ENCODE data around the gene ARL2.

ARL2 gene

DNA sequence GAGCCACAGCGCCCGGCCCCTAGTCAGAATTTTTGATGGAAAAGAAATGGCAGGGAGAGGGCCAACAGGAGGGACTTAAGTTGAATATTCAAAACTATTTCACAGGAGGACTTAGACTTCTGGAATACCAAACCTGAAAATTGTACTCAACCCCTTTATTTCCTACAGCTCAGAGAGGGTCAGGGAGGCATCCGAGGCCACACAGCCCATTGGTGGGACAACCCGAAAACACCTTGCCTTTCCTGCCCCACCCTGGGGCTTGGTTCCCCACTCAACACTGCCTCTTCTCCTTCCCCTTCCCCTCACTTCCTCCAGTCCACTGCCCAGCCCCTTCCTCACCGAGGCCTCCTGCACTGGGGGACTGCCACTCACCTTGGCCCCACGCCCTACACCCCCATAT is 43.0 kb downstream of the ARL2 start:
- Histone ChIP-seq H3K9ac (ENCODE audit: low read length) (no peak overlapping the region), H3K4me3 (ENCODE audit: low read length) (no peak overlapping the region), H2AFZ (ENCODE audit: low read length) (no peak overlapping the region), H3K9me2 (replicated peaks; ENCODE audit: insufficient read depth, low read length) (no peaks in the 10 kb centered on the region), H3K9me3 (replicated peaks; ENCODE audit: insufficient read depth, low read length) (no peaks in the 10 kb centered on the region), H4K20me1 (ENCODE audit: insufficient read depth, low read length) (no peaks in the 10 kb centered on the region), H3F3A (ENCODE audit: insufficient read depth, low read length) (peaks cover 11% of the 10 kb centered on the region), H3K36me3 (replicated peaks; ENCODE audit: insufficient read depth, low read length) (no peaks in the 10 kb centered on the region), H3K27me3 (replicated peaks; ENCODE audit: insufficient read depth, low read length) (no peaks in the 10 kb centered on the region), H3K27ac (ENCODE audit: low read length) (no peak overlapping the region), H3K4me2 (ENCODE audit: low read depth, low read length) (no peak overlapping the region), H3K79me2 (ENCODE audit: low read length) (no peaks in the 10 kb centered on the region), H3K4me1 (ENCODE audit: low read length) (peaks cover 30% of the 10 kb centered on the region)
- no peak for DNase-seq
- TF ChIP-seq, protein P1, sequence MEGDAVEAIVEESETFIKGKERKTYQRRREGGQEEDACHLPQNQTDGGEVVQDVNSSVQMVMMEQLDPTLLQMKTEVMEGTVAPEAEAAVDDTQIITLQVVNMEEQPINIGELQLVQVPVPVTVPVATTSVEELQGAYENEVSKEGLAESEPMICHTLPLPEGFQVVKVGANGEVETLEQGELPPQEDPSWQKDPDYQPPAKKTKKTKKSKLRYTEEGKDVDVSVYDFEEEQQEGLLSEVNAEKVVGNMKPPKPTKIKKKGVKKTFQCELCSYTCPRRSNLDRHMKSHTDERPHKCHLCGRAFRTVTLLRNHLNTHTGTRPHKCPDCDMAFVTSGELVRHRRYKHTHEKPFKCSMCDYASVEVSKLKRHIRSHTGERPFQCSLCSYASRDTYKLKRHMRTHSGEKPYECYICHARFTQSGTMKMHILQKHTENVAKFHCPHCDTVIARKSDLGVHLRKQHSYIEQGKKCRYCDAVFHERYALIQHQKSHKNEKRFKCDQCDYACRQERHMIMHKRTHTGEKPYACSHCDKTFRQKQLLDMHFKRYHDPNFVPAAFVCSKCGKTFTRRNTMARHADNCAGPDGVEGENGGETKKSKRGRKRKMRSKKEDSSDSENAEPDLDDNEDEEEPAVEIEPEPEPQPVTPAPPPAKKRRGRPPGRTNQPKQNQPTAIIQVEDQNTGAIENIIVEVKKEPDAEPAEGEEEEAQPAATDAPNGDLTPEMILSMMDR (IDR thresholded peaks at IDR 0.05; ENCODE audit: low read length), result no peak
- TF ChIP-seq EZH2phosphoT487 (IDR thresholded peaks at IDR 0.05; ENCODE audit: low read length), result no peak
- TF ChIP-seq EZH2 (optimal IDR thresholded peaks at IDR 0.05; ENCODE audit: low read depth, low read length), result no peak

DNA sequence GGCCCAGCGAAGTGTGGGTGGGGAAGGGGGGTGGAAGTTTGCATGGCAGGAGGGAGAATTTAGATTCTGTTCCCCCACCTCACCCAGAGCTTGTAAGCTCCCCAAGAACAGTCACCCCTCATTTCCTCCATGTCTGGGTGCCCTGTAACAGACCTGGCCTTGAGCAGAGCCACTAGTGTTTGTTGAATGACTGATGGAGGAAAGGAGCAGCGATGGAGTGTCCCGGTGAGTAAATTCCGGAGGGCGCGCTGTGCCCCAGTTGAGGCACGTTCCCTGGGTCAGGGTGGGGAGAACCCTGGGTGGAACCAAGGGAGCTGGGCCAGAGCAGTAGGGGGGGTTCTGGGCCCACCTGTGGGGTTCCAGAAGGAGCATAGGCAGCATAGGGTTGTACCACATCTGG is 43.6 kb downstream of the ARL2 start:
- Histone ChIP-seq H3K4me3 (ENCODE audit: low read length) (no peak overlapping the region), H2AFZ (ENCODE audit: low read length) (no peak overlapping the region), H3K4me1 (ENCODE audit: low read length) (peaks cover 33% of the 10 kb centered on the region), H3K27ac (ENCODE audit: low read length) (no peak overlapping the region), H3K27me3 (replicated peaks; ENCODE audit: insufficient read depth, low read length) (no peaks in the 10 kb centered on the region), H3F3A (ENCODE audit: insufficient read depth, low read length) (peaks cover 11% of the 10 kb centered on the region), H3K36me3 (replicated peaks; ENCODE audit: insufficient read depth, low read length) (no peaks in the 10 kb centered on the region), H3K4me2 (ENCODE audit: low read depth, low read length) (no peak overlapping the region), H3K9ac (ENCODE audit: low read length) (no peak overlapping the region), H3K79me2 (ENCODE audit: low read length) (no peaks in the 10 kb centered on the region), H3K9me3 (replicated peaks; ENCODE audit: insufficient read depth, low read length) (no peaks in the 10 kb centered on the region), H4K20me1 (ENCODE audit: insufficient read depth, low read length) (no peaks in the 10 kb centered on the region), H3K9me2 (replicated peaks; ENCODE audit: insufficient read depth, low read length) (no peaks in the 10 kb centered on the region)
- TF ChIP-seq EZH2 (optimal IDR thresholded peaks at IDR 0.05; ENCODE audit: low read depth, low read length) (no peak), EZH2phosphoT487 (IDR thresholded peaks at IDR 0.05; ENCODE audit: low read length) (no peak)
- TF ChIP-seq, protein P1 (IDR thresholded peaks at IDR 0.05; ENCODE audit: low read length), result no peak
- no peak for DNase-seq

DNA sequence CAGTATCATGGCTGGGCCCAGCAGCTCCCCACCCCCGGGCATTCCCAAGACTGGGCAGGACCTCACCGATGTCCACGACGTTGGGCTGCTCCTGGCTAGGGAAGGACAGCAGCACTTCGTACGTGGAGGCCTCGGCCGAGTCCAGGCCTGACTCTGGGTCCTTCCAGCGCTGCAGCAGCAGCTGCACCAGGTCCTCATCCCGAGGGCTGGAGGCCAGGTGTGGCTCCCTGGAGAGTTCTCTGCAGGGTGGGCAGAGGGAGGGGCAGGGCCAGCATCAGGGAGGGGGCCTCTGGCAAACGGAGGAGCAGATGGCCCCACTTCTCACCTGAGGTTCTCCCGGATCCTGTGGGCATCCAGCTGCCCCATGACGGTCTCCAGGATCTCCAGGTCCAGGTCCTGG is 44.1 kb downstream of the ARL2 start:
- no peak for DNase-seq
- Histone ChIP-seq H4K20me1 (ENCODE audit: insufficient read depth, low read length) (no peaks in the 10 kb centered on the region), H3K4me1 (ENCODE audit: low read length) (peaks cover 33% of the 10 kb centered on the region)

More for the DNA sequence above, 44.1 kb downstream of the ARL2 start:
- TF ChIP-seq EZH2phosphoT487 (IDR thresholded peaks at IDR 0.05; ENCODE audit: low read length), result no peak
- TF ChIP-seq, protein P1 (IDR thresholded peaks at IDR 0.05; ENCODE audit: low read length), result no peak
- no peak for TF ChIP-seq EZH2 (optimal IDR thresholded peaks at IDR 0.05; ENCODE audit: low read depth, low read length)
- Histone ChIP-seq H2AFZ (ENCODE audit: low read length) (no peak overlapping the region), H3K4me3 (ENCODE audit: low read length) (no peak overlapping the region), H3F3A (ENCODE audit: insufficient read depth, low read length) (peaks cover 11% of the 10 kb centered on the region), H3K9me3 (replicated peaks; ENCODE audit: insufficient read depth, low read length) (no peaks in the 10 kb centered on the region), H3K79me2 (ENCODE audit: low read length) (no peaks in the 10 kb centered on the region), H3K9me2 (replicated peaks; ENCODE audit: insufficient read depth, low read length) (no peaks in the 10 kb centered on the region), H3K4me2 (ENCODE audit: low read depth, low read length) (no peak overlapping the region), H3K9ac (ENCODE audit: low read length) (no peak overlapping the region), H3K36me3 (replicated peaks; ENCODE audit: insufficient read depth, low read length) (no peaks in the 10 kb centered on the region), H3K27me3 (replicated peaks; ENCODE audit: insufficient read depth, low read length) (no peaks in the 10 kb centered on the region), H3K27ac (ENCODE audit: low read length) (no peak overlapping the region)
